Measurements from ENCODE around the gene PCGF3.

DNA sequence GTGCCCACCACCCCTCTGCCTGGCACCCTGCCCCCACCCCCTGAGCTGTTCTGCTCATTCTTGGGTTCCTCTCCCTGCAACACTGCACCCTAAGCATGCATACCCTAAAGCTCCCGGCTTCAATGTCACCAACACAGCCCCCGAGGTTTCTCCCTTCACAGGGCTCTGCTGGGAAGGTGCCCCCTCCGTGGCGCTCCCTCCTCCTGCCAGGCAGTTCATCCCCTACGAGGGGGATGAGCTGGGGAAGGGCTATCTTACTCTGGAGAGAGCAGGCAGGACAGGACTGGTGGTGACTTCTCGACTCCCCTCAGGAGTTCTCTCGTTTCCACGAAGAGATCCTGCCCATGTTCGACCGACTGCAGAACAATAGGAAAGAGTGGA, 38.1 kb upstream of the PCGF3 start:
- no peak for TF ChIP-seq NRF1 (conservative IDR thresholded peaks at IDR 0.05 in 1 of 2, IDR thresholded peaks at IDR 0.05 in 1 of 2)
- no peak for TF ChIP-seq KDM5B (IDR thresholded peaks at IDR 0.05; ENCODE audit: insufficient replicate concordance, low read depth, low read length)
- no peak for TF ChIP-seq ETV6 (IDR thresholded peaks at IDR 0.05; ENCODE audit: borderline replicate concordance in 1 of 2, low read depth in 2 of 2, low read length in 1 of 2)
- no peak for TF ChIP-seq ETV6 (CRISPR knock-in tag; IDR thresholded peaks at IDR 0.05; ENCODE audit: borderline replicate concordance)
- no peak for TF ChIP-seq EWSR1 (IDR thresholded peaks at IDR 0.05; ENCODE audit: borderline replicate concordance, low read depth, partially characterized antibody)
- TF ChIP-seq POLR2G (IDR thresholded peaks at IDR 0.05; ENCODE audit: low read depth, low read length), result no peak
- no peak for TF ChIP-seq GTF2F1 (IDR thresholded peaks at IDR 0.05; ENCODE audit: low read depth, low read length)
- TF ChIP-seq, protein P1, sequence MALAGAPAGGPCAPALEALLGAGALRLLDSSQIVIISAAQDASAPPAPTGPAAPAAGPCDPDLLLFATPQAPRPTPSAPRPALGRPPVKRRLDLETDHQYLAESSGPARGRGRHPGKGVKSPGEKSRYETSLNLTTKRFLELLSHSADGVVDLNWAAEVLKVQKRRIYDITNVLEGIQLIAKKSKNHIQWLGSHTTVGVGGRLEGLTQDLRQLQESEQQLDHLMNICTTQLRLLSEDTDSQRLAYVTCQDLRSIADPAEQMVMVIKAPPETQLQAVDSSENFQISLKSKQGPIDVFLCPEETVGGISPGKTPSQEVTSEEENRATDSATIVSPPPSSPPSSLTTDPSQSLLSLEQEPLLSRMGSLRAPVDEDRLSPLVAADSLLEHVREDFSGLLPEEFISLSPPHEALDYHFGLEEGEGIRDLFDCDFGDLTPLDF (CRISPR knock-in tag; IDR thresholded peaks at IDR 0.05), result no peak

Measured in K562 (cell line).